ENCODE measurements around the gene GET4.

Gene GET4

DNA sequence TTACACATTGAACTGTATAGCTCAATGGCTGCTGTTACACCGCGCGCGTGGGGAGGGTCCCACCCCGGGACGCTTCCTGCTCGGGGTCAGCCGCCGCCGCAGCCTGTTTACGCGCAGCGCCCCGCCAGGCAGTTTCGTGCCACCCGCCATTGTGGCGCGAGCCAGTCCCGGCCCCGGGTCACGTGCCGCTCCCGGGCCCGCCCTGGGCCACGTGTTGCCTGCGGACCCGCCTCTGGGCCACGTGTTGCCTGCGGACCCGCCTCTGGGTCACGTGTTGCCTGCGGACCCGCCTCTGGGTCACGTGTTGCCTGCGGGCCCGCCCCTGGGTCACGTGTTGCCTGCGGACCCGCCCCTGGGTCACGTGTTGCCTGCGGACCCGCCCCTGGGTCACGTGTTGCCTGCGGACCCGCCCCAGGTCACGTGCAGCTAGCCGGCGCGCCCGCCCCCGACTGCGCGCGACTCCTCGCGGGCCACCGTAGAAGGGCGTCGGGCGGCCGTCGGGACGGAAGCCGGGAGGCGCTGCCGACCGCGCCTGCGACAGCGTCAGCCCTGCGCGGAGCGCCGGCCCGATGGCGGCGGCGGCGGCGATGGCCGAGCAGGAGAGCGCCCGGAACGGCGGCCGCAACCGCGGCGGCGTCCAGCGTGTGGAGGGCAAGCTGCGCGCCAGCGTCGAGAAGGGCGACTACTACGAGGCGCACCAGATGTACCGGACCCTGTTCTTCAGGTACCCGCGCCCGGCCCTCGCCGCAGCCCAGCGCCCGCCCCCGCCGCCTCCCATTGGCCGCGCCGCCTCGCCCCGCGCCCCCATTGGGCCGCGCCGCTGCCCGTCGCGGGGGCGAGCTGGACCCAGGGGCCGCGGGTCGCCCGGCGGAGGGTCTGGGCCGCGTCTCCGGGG lies at the start of gene GET4:
GET4 (plus strand) TSS at position 478 of the 895 bp plus-strand sequence; CDS start at position 570, 92 bp downstream.
- DNase-seq (ENCODE audit: low read depth) = peak; percentile 96
- peak within 1 kb of the TSS; percentile 67 for H3K4me3 ChIP-seq (ENCODE audit: low read depth, low read length)
- TF ChIP-seq MYC (IDR thresholded peaks at IDR 0.05; ENCODE audit: low read depth, low read length) = peak; percentile 94
- TF ChIP-seq CTCF (IDR thresholded peaks at IDR 0.05; ENCODE audit: low read depth, low read length) = no peak
- peak; percentile 20 for TF ChIP-seq POLR2A (IDR thresholded peaks at IDR 0.05; ENCODE audit: extremely low read depth, insufficient read length)
- TF ChIP-seq, protein P1, sequence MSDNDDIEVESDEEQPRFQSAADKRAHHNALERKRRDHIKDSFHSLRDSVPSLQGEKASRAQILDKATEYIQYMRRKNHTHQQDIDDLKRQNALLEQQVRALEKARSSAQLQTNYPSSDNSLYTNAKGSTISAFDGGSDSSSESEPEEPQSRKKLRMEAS (IDR thresholded peaks at IDR 0.05; ENCODE audit: low read depth, low read length) = peak; percentile 99

DNA sequence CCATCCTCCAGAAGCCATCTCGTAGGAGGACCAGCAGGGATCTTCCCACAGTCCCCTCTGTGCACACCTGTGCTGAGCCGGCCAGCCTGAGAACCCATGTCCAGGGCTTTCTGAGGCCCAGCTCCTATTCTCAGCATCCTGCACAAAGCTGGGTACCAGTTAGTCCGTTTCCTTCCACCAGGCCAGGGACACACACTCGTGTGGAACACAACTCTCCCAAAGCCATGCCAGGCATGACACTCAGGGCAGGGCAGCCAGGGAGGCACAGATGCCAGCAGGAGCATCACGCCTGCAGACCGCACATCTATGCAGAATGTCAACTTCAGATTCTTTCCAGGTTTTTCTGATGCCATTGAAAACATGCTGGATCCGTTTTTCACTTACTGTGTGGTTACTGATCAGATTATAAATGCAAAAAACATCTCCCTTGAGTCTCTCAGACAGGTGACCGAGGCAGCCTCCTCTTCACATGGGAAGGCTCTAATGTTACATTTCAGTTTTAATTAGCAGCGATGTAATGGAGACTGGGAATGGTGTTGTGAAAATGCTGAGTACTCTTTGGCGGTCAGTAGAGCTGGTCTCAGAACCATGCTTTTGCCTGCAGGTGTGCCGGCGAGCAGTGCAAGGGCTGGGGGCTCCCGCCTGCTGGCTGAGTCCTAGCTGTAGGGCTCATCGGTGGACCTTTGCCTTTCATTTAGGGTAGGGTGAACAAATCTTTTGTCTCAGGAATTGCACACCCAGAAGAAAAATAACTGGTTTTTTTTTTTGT lies 47.4 kb upstream of the GET4 start:
- no peak overlapping the region for H3K4me3 ChIP-seq (ENCODE audit: low read depth, low read length)
- TF ChIP-seq CTCF (IDR thresholded peaks at IDR 0.05; ENCODE audit: low read depth, low read length) = no peak
- TF ChIP-seq POLR2A (IDR thresholded peaks at IDR 0.05; ENCODE audit: extremely low read depth, insufficient read length) = no peak
- TF ChIP-seq, protein P1 (IDR thresholded peaks at IDR 0.05; ENCODE audit: low read depth, low read length) = no peak
- no peak for TF ChIP-seq MYC (IDR thresholded peaks at IDR 0.05; ENCODE audit: low read depth, low read length)
- no peak for DNase-seq (ENCODE audit: low read depth)

GRCh38 chr7:830069-830468 lies 46.3 kb upstream of the GET4 start:
- TF ChIP-seq MYC (IDR thresholded peaks at IDR 0.05; ENCODE audit: low read depth, low read length) = no peak
- no peak for TF ChIP-seq CTCF (IDR thresholded peaks at IDR 0.05; ENCODE audit: low read depth, low read length)
- TF ChIP-seq POLR2A (IDR thresholded peaks at IDR 0.05; ENCODE audit: extremely low read depth, insufficient read length) = no peak
- TF ChIP-seq, protein P1 (IDR thresholded peaks at IDR 0.05; ENCODE audit: low read depth, low read length) = no peak
- DNase-seq (ENCODE audit: low read depth) = no peak
- H3K4me3 ChIP-seq (ENCODE audit: low read depth, low read length) = no peak overlapping the region

GRCh38 chr7:831596-832166 lies 44.7 kb upstream of the GET4 start:
- H3K4me3 ChIP-seq (ENCODE audit: low read depth, low read length) = no peak overlapping the region
- TF ChIP-seq CTCF (IDR thresholded peaks at IDR 0.05; ENCODE audit: low read depth, low read length) = no peak
- no peak for TF ChIP-seq MYC (IDR thresholded peaks at IDR 0.05; ENCODE audit: low read depth, low read length)
- TF ChIP-seq POLR2A (IDR thresholded peaks at IDR 0.05; ENCODE audit: extremely low read depth, insufficient read length) = no peak
- TF ChIP-seq, protein P1 (IDR thresholded peaks at IDR 0.05; ENCODE audit: low read depth, low read length) = no peak
- DNase-seq (ENCODE audit: low read depth) = peak; percentile 46

- DNase-seq (ENCODE audit: low read depth) = no peak
- H3K4me3 ChIP-seq (ENCODE audit: low read depth, low read length) = no peak within 1 kb of the TSS
- no peak for TF ChIP-seq POLR2A (IDR thresholded peaks at IDR 0.05; ENCODE audit: extremely low read depth, insufficient read length)
- TF ChIP-seq, protein P1 (IDR thresholded peaks at IDR 0.05; ENCODE audit: low read depth, low read length) = no peak
- no peak for TF ChIP-seq MYC (IDR thresholded peaks at IDR 0.05; ENCODE audit: low read depth, low read length)
- TF ChIP-seq CTCF (IDR thresholded peaks at IDR 0.05; ENCODE audit: low read depth, low read length) = no peak
These were observed 44.0 kb upstream of the GET4 start, which contains the start of gene SUN1 for GRCh38 chr7:832167-832967. Gene SUN1, plus strand, starts transcription at chr7:832476. Its CDS starts 49 bp downstream, at chr7:832525.
